ENCODE measurements around the gene CMPK2. TPM values are rescaled to one million over a fixed set of nuclear protein-coding genes. Genes with fewer than 3 reads are reported as not detected.

The CMPK2 gene
- total and polyA plus RNA-seq, 4 donors: 2.9 to 41.7 (median 4.2) TPM

- H3K27ac ChIP-seq (ENCODE audit: low read depth in 1 of 2, low read length in 2 of 2): no peak overlapping the region
- H3K4me3 ChIP-seq (ENCODE audit: low read depth in 1 of 3, low read length in 3 of 3): peak overlapping the region in 1 of 3 donors; percentile 63
- DNase-seq (ENCODE audit: low spot score): no peak
- WGBS: 80% methylated on average over 3 of the region's 3 CpGs
- no peaks in the 10 kb centered on the region for H3K27me3 ChIP-seq (ENCODE audit: control insufficient read depth in 4 of 4, insufficient read depth in 4 of 4, low read length in 3 of 4)
- H3K4me1 ChIP-seq (ENCODE audit: control insufficient read depth in 4 of 4, insufficient read depth in 4 of 4, low read length in 3 of 4): no peaks in the 10 kb centered on the region
- no peak overlapping the region for H3K9ac ChIP-seq (ENCODE audit: low read depth in 1 of 2, low read length in 2 of 2)
- peaks cover 1 to 31% (median 25%) of the 10 kb centered on the region in 4 donors for H3K36me3 ChIP-seq (ENCODE audit: control insufficient read depth in 4 of 4, insufficient read depth in 3 of 4, low read depth in 1 of 4, low read length in 3 of 4)
- peaks cover 31 to 84% (median 72%) of the 10 kb centered on the region in 4 donors for H3K9me3 ChIP-seq (ENCODE audit: control insufficient read depth in 4 of 4, low read length in 3 of 4)
- no peak for TF ChIP-seq YY1 (IDR thresholded peaks at IDR 0.05)
- no peak for TF ChIP-seq HNF4A (conservative IDR thresholded peaks at IDR 0.05)
- TF ChIP-seq GABPA (IDR thresholded peaks at IDR 0.05 in 1 of 2, conservative IDR thresholded peaks at IDR 0.05 in 1 of 2): no peak
- TF ChIP-seq NR2F2 (IDR thresholded peaks at IDR 0.05): no peak
- TF ChIP-seq SP1 (IDR thresholded peaks at IDR 0.05): no peak
- no peak for TF ChIP-seq RAD21 (IDR thresholded peaks at IDR 0.05)
- no peak for TF ChIP-seq FOXA1 (IDR thresholded peaks at IDR 0.05)
- no peak for TF ChIP-seq CTCF (IDR thresholded peaks at IDR 0.05; ENCODE audit: low read depth, low read length, missing input control)
- no peak for TF ChIP-seq EGR1 (IDR thresholded peaks at IDR 0.05; ENCODE audit: low read depth in 2 of 2)
- TF ChIP-seq, protein P1, sequence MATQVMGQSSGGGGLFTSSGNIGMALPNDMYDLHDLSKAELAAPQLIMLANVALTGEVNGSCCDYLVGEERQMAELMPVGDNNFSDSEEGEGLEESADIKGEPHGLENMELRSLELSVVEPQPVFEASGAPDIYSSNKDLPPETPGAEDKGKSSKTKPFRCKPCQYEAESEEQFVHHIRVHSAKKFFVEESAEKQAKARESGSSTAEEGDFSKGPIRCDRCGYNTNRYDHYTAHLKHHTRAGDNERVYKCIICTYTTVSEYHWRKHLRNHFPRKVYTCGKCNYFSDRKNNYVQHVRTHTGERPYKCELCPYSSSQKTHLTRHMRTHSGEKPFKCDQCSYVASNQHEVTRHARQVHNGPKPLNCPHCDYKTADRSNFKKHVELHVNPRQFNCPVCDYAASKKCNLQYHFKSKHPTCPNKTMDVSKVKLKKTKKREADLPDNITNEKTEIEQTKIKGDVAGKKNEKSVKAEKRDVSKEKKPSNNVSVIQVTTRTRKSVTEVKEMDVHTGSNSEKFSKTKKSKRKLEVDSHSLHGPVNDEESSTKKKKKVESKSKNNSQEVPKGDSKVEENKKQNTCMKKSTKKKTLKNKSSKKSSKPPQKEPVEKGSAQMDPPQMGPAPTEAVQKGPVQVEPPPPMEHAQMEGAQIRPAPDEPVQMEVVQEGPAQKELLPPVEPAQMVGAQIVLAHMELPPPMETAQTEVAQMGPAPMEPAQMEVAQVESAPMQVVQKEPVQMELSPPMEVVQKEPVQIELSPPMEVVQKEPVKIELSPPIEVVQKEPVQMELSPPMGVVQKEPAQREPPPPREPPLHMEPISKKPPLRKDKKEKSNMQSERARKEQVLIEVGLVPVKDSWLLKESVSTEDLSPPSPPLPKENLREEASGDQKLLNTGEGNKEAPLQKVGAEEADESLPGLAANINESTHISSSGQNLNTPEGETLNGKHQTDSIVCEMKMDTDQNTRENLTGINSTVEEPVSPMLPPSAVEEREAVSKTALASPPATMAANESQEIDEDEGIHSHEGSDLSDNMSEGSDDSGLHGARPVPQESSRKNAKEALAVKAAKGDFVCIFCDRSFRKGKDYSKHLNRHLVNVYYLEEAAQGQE (IDR thresholded peaks at IDR 0.05): no peak
- TF ChIP-seq MAX (IDR thresholded peaks at IDR 0.05): no peak
- no peak for TF ChIP-seq HNF4G (IDR thresholded peaks at IDR 0.05)
- TF ChIP-seq JUND (IDR thresholded peaks at IDR 0.05): no peak
- no peak for TF ChIP-seq ATF3 (IDR thresholded peaks at IDR 0.05)
- TF ChIP-seq RXRA (IDR thresholded peaks at IDR 0.05): no peak
- TF ChIP-seq FOXA2 (IDR thresholded peaks at IDR 0.05): no peak
- TF ChIP-seq TAF1 (conservative IDR thresholded peaks at IDR 0.05): no peak
- TF ChIP-seq ZBTB33 (IDR thresholded peaks at IDR 0.05): no peak
These were observed 20.4 kb downstream of the CMPK2 start for GRCh38 chr2:6845312-6845711.

Measured in liver (tissue), 9 donors.